ENCODE results near the gene CBR4.
"Not testable (repeated sequence)": the region's sequence is repeated elsewhere in the genome, so short reads cannot be mapped to it uniquely, and the experiment has no call there.

The CBR4 gene

GRCh38 chr4:168978001-168978700, 31.9 kb downstream of the CBR4 start:
- Histone ChIP-seq H3K4me1 (ENCODE audit: control insufficient read depth, insufficient read depth, low read length) (no peaks in the 10 kb centered on the region), H3K9me3 (ENCODE audit: control insufficient read depth, low read length) (peaks cover 6% of the 10 kb centered on the region), H3K9ac (ENCODE audit: low read length) (no peak overlapping the region), H3K27me3 (ENCODE audit: control insufficient read depth, insufficient read depth, low read length) (no peaks in the 10 kb centered on the region), H3K4me3 (ENCODE audit: low read length) (no peak overlapping the region), H3K36me3 (ENCODE audit: control insufficient read depth, insufficient read depth, low read length) (peaks cover 5% of the 10 kb centered on the region)

GRCh38 chr4:168972596-168972995, 37.5 kb downstream of the CBR4 start:
- H3K9me3 ChIP-seq (ENCODE audit: control insufficient read depth, low read length) = no peaks in the 10 kb centered on the region
- H3K27me3 ChIP-seq (ENCODE audit: control insufficient read depth, insufficient read depth, low read length) = no peaks in the 10 kb centered on the region
- H3K9ac ChIP-seq (ENCODE audit: low read length) = no peak overlapping the region

GRCh38 chr4:168960716-168961115, 49.3 kb downstream of the CBR4 start:
- Histone ChIP-seq H3K9me3 (ENCODE audit: control insufficient read depth, low read length) (no peaks in the 10 kb centered on the region), H3K9ac (ENCODE audit: low read length) (no peak overlapping the region)

More at GRCh38 chr4:168972596-168972995, 37.5 kb downstream of the CBR4 start:
- Histone ChIP-seq H3K4me1 (ENCODE audit: control insufficient read depth, insufficient read depth, low read length) (no peaks in the 10 kb centered on the region), H3K36me3 (ENCODE audit: control insufficient read depth, insufficient read depth, low read length) (peaks cover 5% of the 10 kb centered on the region), H3K4me3 (ENCODE audit: low read length) (no peak overlapping the region)

GRCh38 chr4:168955674-168956073, 54.4 kb downstream of the CBR4 start:
- Histone ChIP-seq H3K36me3 (ENCODE audit: control insufficient read depth, insufficient read depth, low read length) (no peaks in the 10 kb centered on the region), H3K4me3 (ENCODE audit: low read length) (no peak overlapping the region), H3K9ac (ENCODE audit: low read length) (no peak overlapping the region), H3K4me1 (ENCODE audit: control insufficient read depth, insufficient read depth, low read length) (peaks cover 7% of the 10 kb centered on the region), H3K9me3 (ENCODE audit: control insufficient read depth, low read length) (no peaks in the 10 kb centered on the region), H3K27me3 (ENCODE audit: control insufficient read depth, insufficient read depth, low read length) (no peaks in the 10 kb centered on the region)

More at GRCh38 chr4:168960716-168961115, 49.3 kb downstream of the CBR4 start:
- Histone ChIP-seq H3K4me1 (ENCODE audit: control insufficient read depth, insufficient read depth, low read length) (no peaks in the 10 kb centered on the region), H3K4me3 (ENCODE audit: low read length) (no peak overlapping the region), H3K27me3 (ENCODE audit: control insufficient read depth, insufficient read depth, low read length) (no peaks in the 10 kb centered on the region), H3K36me3 (ENCODE audit: control insufficient read depth, insufficient read depth, low read length) (no peaks in the 10 kb centered on the region)

GRCh38 chr4:168952821-168953246, 57.2 kb downstream of the CBR4 start:
- not testable (repeated sequence) for H3K9ac ChIP-seq (ENCODE audit: low read length); H3K9me3 ChIP-seq (ENCODE audit: control insufficient read depth, low read length); H3K4me3 ChIP-seq (ENCODE audit: low read length); H3K4me1 ChIP-seq (ENCODE audit: control insufficient read depth, insufficient read depth, low read length); H3K36me3 ChIP-seq (ENCODE audit: control insufficient read depth, insufficient read depth, low read length); H3K27me3 ChIP-seq (ENCODE audit: control insufficient read depth, insufficient read depth, low read length)

- H3K4me3 ChIP-seq (ENCODE audit: low read length) = no peak overlapping the region
- no peaks in the 10 kb centered on the region for H3K36me3 ChIP-seq (ENCODE audit: control insufficient read depth, insufficient read depth, low read length)
- H3K9ac ChIP-seq (ENCODE audit: low read length) = no peak overlapping the region
- H3K4me1 ChIP-seq (ENCODE audit: control insufficient read depth, insufficient read depth, low read length) = no peaks in the 10 kb centered on the region
- no peaks in the 10 kb centered on the region for H3K27me3 ChIP-seq (ENCODE audit: control insufficient read depth, insufficient read depth, low read length)
- no peaks in the 10 kb centered on the region for H3K9me3 ChIP-seq (ENCODE audit: control insufficient read depth, low read length)
Measured at GRCh38 chr4:168945291-168945690, 64.8 kb downstream of the CBR4 start.

GRCh38 chr4:168942985-168943384, 67.1 kb downstream of the CBR4 start:
- Histone ChIP-seq H3K9ac (ENCODE audit: low read length) (no peak overlapping the region), H3K36me3 (ENCODE audit: control insufficient read depth, insufficient read depth, low read length) (no peaks in the 10 kb centered on the region), H3K27me3 (ENCODE audit: control insufficient read depth, insufficient read depth, low read length) (no peaks in the 10 kb centered on the region), H3K9me3 (ENCODE audit: control insufficient read depth, low read length) (no peaks in the 10 kb centered on the region), H3K4me3 (ENCODE audit: low read length) (no peak overlapping the region), H3K4me1 (ENCODE audit: control insufficient read depth, insufficient read depth, low read length) (no peaks in the 10 kb centered on the region)

Measured in mucosa of stomach (tissue), 1 donor.